ENCODE measurements around the gene RNF112. TPM values are rescaled to one million over a fixed set of nuclear protein-coding genes. Genes with fewer than 3 reads are reported as not detected.

The RNF112 gene
- total and polyA plus RNA-seq, 2 experiments from 2014 or later: 0.83 to 9.1 TPM

- DNase-seq: no peak
- Histone ChIP-seq H3K27ac (no peak overlapping the region), H3K4me2 (ENCODE audit: unreplicated experiment) (no peak overlapping the region), H3K36me3 (ENCODE audit: low read depth) (no peaks in the 10 kb centered on the region), H3K4me1 (ENCODE audit: insufficient read depth) (peaks cover 7% of the 10 kb centered on the region; the same call in 1 of the 2 replicates), H3K27me3 (replicated peaks; ENCODE audit: insufficient read depth) (no peaks in the 10 kb centered on the region), H2AFZ (no peak overlapping the region), H3K9me3 (ENCODE audit: low read depth) (no peaks in the 10 kb centered on the region), H3K9me2 (ENCODE audit: insufficient read depth) (no peaks in the 10 kb centered on the region), H3K4me3 (no peak overlapping the region), H3K9ac (no peak overlapping the region), H3F3A (ENCODE audit: insufficient read depth) (peaks cover 5% of the 10 kb centered on the region), H3K79me2 (ENCODE audit: insufficient read depth) (no peaks in the 10 kb centered on the region), H4K20me1 (ENCODE audit: insufficient read depth) (no peaks in the 10 kb centered on the region)
- 78 to 86% methylated on average over 4 of the region's 4 CpGs for WGBS, 2 experiments (ENCODE audit: low coverage in 1 of 2, low lambda C conversion rate in 2 of 2, missing lambda C conversion rate in 2 of 2)
- TF ChIP-seq EZH2 (IDR thresholded peaks at IDR 0.05; ENCODE audit: insufficient read depth, poor library complexity, severe bottlenecking) (no peak), EZH2phosphoT487 (IDR thresholded peaks at IDR 0.05; ENCODE audit: insufficient read depth, low read depth) (no peak)
- in situ Hi-C loops (cut with MboI): loop anchor here (5.0 to 25.0 kb wide), 3 partner anchors 87 to 399 kb away; no protein-coding TSS in a partner anchor
Observed at GRCh38 chr17:19365499-19365817, 45.6 kb upstream of the RNF112 start.

DNA sequence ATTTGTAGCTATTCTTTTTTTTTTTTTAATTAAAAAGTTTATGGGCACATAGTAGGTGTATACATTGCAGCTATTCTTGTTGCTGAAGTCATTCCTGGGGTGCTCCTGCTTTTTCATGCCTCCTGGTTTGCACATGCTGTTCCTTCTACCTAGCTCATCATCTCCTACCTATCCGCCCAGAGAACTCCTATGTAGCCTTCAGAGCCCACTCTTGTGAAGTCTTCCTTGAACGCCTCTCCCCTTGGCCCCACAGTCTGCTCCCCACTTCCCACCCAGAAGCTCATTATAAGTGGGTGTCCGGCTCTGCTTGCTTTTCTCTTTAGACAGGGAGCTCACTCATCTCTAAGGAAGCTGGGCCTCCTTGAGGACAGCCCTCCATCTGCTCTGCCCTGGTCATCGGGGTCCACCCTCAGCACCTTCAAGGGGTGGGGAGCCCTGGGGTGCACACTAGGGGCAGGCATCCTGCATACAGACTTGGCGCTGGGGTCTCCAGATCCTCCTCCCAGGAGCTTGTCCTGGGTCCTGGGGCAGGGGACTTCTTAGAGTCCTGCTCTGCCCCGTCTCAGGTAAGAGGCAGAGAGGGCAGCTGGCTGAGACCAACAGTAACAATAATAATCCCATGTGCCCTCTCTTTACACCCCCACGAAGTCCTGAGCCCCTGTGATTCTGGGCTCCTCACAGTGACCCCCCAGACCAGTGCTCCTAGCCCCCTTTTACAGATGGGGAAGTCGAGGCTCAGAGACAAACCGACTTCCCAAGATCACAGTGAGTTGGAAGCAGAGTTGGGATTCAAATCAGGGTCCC lies 45.0 kb upstream of the RNF112 start:
- Histone ChIP-seq H3K4me3 (no peak overlapping the region), H3K9me3 (ENCODE audit: low read depth) (no peaks in the 10 kb centered on the region), H3K27me3 (replicated peaks; ENCODE audit: insufficient read depth) (no peaks in the 10 kb centered on the region), H4K20me1 (ENCODE audit: insufficient read depth) (no peaks in the 10 kb centered on the region), H3K4me2 (ENCODE audit: unreplicated experiment) (no peak overlapping the region), H3K9me2 (ENCODE audit: insufficient read depth) (no peaks in the 10 kb centered on the region), H3K79me2 (ENCODE audit: insufficient read depth) (no peaks in the 10 kb centered on the region), H3K36me3 (ENCODE audit: low read depth) (no peaks in the 10 kb centered on the region), H3K27ac (no peak overlapping the region), H2AFZ (no peak overlapping the region), H3K9ac (no peak overlapping the region), H3K4me1 (ENCODE audit: insufficient read depth) (peaks cover 7% of the 10 kb centered on the region; the same call in 1 of the 2 replicates), H3F3A (ENCODE audit: insufficient read depth) (peaks cover 5% of the 10 kb centered on the region)
- 73 to 78% methylated on average over 9 of the region's 9 CpGs for WGBS, 2 experiments (ENCODE audit: low coverage in 1 of 2, low lambda C conversion rate in 2 of 2, missing lambda C conversion rate in 2 of 2)
- no peak for DNase-seq
- no peak for TF ChIP-seq EZH2phosphoT487 (IDR thresholded peaks at IDR 0.05; ENCODE audit: insufficient read depth, low read depth)
- TF ChIP-seq EZH2 (IDR thresholded peaks at IDR 0.05; ENCODE audit: insufficient read depth, poor library complexity, severe bottlenecking): no peak
- in situ Hi-C loops (cut with MboI): loop anchor here (5.0 to 25.0 kb wide), 3 partner anchors 86 to 399 kb away; no protein-coding TSS in a partner anchor

DNA sequence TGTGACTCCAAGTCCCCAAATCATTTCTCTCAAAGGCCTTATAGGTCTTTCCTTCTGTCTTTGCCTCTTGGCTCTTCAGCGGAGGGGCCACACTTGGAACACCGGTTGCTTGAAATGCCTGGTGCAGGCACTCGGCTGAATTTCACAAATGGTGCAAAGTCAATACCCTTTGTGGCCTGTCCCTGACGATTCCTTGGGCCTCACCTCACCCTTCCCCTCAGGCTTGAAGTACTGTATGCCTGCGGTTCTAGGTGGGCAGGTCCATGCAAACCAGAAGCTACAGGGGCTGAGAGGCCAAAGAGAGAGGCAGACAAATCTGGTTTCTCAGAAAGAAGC lies 44.4 kb upstream of the RNF112 start:
- no peak for TF ChIP-seq EZH2phosphoT487 (IDR thresholded peaks at IDR 0.05; ENCODE audit: insufficient read depth, low read depth)
- TF ChIP-seq EZH2 (IDR thresholded peaks at IDR 0.05; ENCODE audit: insufficient read depth, poor library complexity, severe bottlenecking): no peak
- no peaks in the 10 kb centered on the region for H3K27me3 ChIP-seq (replicated peaks; ENCODE audit: insufficient read depth)
- no peak for DNase-seq
- no peak overlapping the region for H3K4me2 ChIP-seq (ENCODE audit: unreplicated experiment)
- no peak overlapping the region for H3K27ac ChIP-seq
- H3K9me3 ChIP-seq (ENCODE audit: low read depth): no peaks in the 10 kb centered on the region
- no peaks in the 10 kb centered on the region for H3K79me2 ChIP-seq (ENCODE audit: insufficient read depth)
- no peaks in the 10 kb centered on the region for H4K20me1 ChIP-seq (ENCODE audit: insufficient read depth)
- H3K36me3 ChIP-seq (ENCODE audit: low read depth): no peaks in the 10 kb centered on the region
- no peak overlapping the region for H3K9ac ChIP-seq
- peaks cover 5% of the 10 kb centered on the region for H3F3A ChIP-seq (ENCODE audit: insufficient read depth)
- peaks cover 6% of the 10 kb centered on the region; the same call in 1 of the 2 replicates for H3K4me1 ChIP-seq (ENCODE audit: insufficient read depth)
- no peak overlapping the region for H2AFZ ChIP-seq
- no peak overlapping the region for H3K4me3 ChIP-seq
- H3K9me2 ChIP-seq (ENCODE audit: insufficient read depth): no peaks in the 10 kb centered on the region
- WGBS, 2 experiments (ENCODE audit: low coverage in 1 of 2, low lambda C conversion rate in 2 of 2, missing lambda C conversion rate in 2 of 2): 87 to 90% methylated on average over 5 of the region's 5 CpGs
- in situ Hi-C loops (cut with MboI): loop anchor here (5.0 to 25.0 kb wide), 3 partner anchors 86 to 398 kb away; no protein-coding TSS in a partner anchor

GRCh38 chr17:19368229-19368628 lies 42.8 kb upstream of the RNF112 start:
- no peaks in the 10 kb centered on the region for H3K9me2 ChIP-seq (ENCODE audit: insufficient read depth)
- in situ Hi-C loops (cut with MboI): loop anchor here (5.0 to 25.0 kb wide), 3 partner anchors 84 to 397 kb away; no protein-coding TSS in a partner anchor
- TF ChIP-seq EZH2 (IDR thresholded peaks at IDR 0.05; ENCODE audit: insufficient read depth, poor library complexity, severe bottlenecking): no peak
- no peak for TF ChIP-seq EZH2phosphoT487 (IDR thresholded peaks at IDR 0.05; ENCODE audit: insufficient read depth, low read depth)
- no peak for DNase-seq
- H3K36me3 ChIP-seq (ENCODE audit: low read depth): no peaks in the 10 kb centered on the region
- H3K9me3 ChIP-seq (ENCODE audit: low read depth): no peaks in the 10 kb centered on the region
- H3K4me3 ChIP-seq: no peak overlapping the region
- H3K9ac ChIP-seq: no peak overlapping the region
- no peak overlapping the region for H2AFZ ChIP-seq
- H3K27me3 ChIP-seq (replicated peaks; ENCODE audit: insufficient read depth): no peaks in the 10 kb centered on the region
- H3F3A ChIP-seq (ENCODE audit: insufficient read depth): peaks cover 5% of the 10 kb centered on the region
- no peaks in the 10 kb centered on the region for H4K20me1 ChIP-seq (ENCODE audit: insufficient read depth)
- H3K4me1 ChIP-seq (ENCODE audit: insufficient read depth): peaks cover 4% of the 10 kb centered on the region; the same call in 1 of the 2 replicates
- H3K79me2 ChIP-seq (ENCODE audit: insufficient read depth): no peaks in the 10 kb centered on the region
- 77 to 91% methylated on average over 4 of the region's 4 CpGs for WGBS, 2 experiments (ENCODE audit: low coverage in 1 of 2, low lambda C conversion rate in 2 of 2, missing lambda C conversion rate in 2 of 2)
- H3K4me2 ChIP-seq (ENCODE audit: unreplicated experiment): no peak overlapping the region
- H3K27ac ChIP-seq: no peak overlapping the region

Data from GM23248 (cell line).